Gastrocnemius medialis (tissue), 4 donors: ENCODE data around the gene PLK5. TPM values are rescaled to one million over a fixed set of nuclear protein-coding genes. Genes with fewer than 3 reads are reported as not detected.

Source experiments
- ATAC-seq, 2 donors: fragments of 150-250 bp; one replicate each; pipeline ENCODE4 v1.9.1; 2016
- DNase-seq, 2 donors: peaks; one replicate each; pipeline ENCODE4 v3.0.0-alpha.2; 2019
- H3K27ac ChIP-seq, 4 donors: fragments of 200-600 bp; sonication (generic); 1 replicate in 1 of 4; 2 replicates in 3 of 4; pipeline ENCODE4 v1.5.1; 2016 to 2018; ENCODE audit warnings: mild to moderate bottlenecking in 2 of 4, moderate library complexity in 1 of 4
- H3K27me3 ChIP-seq, 3 donors: fragments of 200-600 bp; sonication (generic) in 2 of 3; 1 replicate in 1 of 3; 2 replicates in 2 of 3; pipeline versions ENCODE4 v1.5.1 to v1.6.0; 2016 to 2019; ENCODE audit warnings: mild to moderate bottlenecking in 1 of 3, moderate library complexity in 1 of 3
- H3K36me3 ChIP-seq, 2 donors: fragments of 200-600 bp; sonication (generic) in 1 of 2; one replicate each; pipeline ENCODE4 v1.5.1; 2017 to 2018
- H3K4me1 ChIP-seq, 2 donors: fragments of 200-600 bp; sonication (generic) in 1 of 2; one replicate each; pipeline ENCODE4 v1.5.1; 2016 to 2017; ENCODE audit warnings: mild to moderate bottlenecking in 2 of 2
- H3K4me3 ChIP-seq, 4 donors: fragments of 200-600 bp; sonication (generic) in 3 of 4; 1 replicate in 1 of 4; 2 replicates in 3 of 4; pipeline ENCODE4 v1.5.1; 2016 to 2019; ENCODE audit warnings: mild to moderate bottlenecking in 2 of 4
- H3K9me3 ChIP-seq, 3 donors: fragments of 200-600 bp; sonication (generic) in 2 of 3; 1 replicate in 1 of 3; 2 replicates in 2 of 3; pipeline ENCODE4 v1.5.1; 2016 to 2019
- POLR2A ChIP-seq, 2 donors: fragments of 450-650 bp; IDR thresholded peaks; one replicate each; pipeline ENCODE4 v1.6.1; 2017; ENCODE audit warnings: antibody characterized with exemption in 2 of 2, mild to moderate bottlenecking in 2 of 2, moderate library complexity in 2 of 2
- in situ Hi-C, 4 donors: fragments of 200-750 bp; cut with MboI; loops; one replicate each; pipeline versions ENCODE4 v1.15.0 to v1.8.0; 2017; ENCODE audit warnings: low sequenced_read_pairs in 4 of 4
- intact Hi-C: fragments of 100-400 bp; cut with DNase I; formaldehyde crosslinking; loops from one replicate; pipeline ENCODE4 v1.15.1; 2023; ENCODE audit warnings: low total_unique reads
- total RNA-seq, 4 donors: library from RNA; depleted of rRNA; stranded (reverse); fragments of >200 nt; gene quantifications; one replicate each; pipeline versions ENCODE4 v1.1.0 to v1.2.3, GENCODE V29; 2016
- TF ChIP-seq, protein P1 (sequence below), 5 experiments: fragments of 450-650 bp in 3 of 5; fragments of 200-600 bp in 2 of 5; sonication (generic) in 2 of 5; IDR thresholded peaks in 4 of 5; conservative IDR thresholded peaks in 1 of 5; 1 replicate in 4 of 5; 2 replicates in 1 of 5; pipeline ENCODE4 v1.5.1; 2016 to 2019; ENCODE audit warnings: antibody characterized with exemption in 5 of 5, mild to moderate bottlenecking in 3 of 5, moderate library complexity in 3 of 5

The PLK5 gene
- total RNA-seq, 4 donors from 2014 or later: not detected

- intact Hi-C loops: no loop called here
- Histone ChIP-seq H3K4me3 (no peak overlapping the region), H3K9me3 (no peaks in the 10 kb centered on the region), H3K4me1 (no peaks in the 10 kb centered on the region), H3K27me3 (peaks cover 34 to 54% (median 45%) of the 10 kb centered on the region in 3 donors), H3K36me3 (no peaks in the 10 kb centered on the region), H3K27ac (no peak overlapping the region)
- in situ Hi-C loops: loop anchor here in 1 of 4 donors (25.0 kb wide), 1 partner anchor 237 kb away; the partner anchor contains the start of gene ONECUT3
- DNase-seq: no peak
- TF ChIP-seq, protein P1, sequence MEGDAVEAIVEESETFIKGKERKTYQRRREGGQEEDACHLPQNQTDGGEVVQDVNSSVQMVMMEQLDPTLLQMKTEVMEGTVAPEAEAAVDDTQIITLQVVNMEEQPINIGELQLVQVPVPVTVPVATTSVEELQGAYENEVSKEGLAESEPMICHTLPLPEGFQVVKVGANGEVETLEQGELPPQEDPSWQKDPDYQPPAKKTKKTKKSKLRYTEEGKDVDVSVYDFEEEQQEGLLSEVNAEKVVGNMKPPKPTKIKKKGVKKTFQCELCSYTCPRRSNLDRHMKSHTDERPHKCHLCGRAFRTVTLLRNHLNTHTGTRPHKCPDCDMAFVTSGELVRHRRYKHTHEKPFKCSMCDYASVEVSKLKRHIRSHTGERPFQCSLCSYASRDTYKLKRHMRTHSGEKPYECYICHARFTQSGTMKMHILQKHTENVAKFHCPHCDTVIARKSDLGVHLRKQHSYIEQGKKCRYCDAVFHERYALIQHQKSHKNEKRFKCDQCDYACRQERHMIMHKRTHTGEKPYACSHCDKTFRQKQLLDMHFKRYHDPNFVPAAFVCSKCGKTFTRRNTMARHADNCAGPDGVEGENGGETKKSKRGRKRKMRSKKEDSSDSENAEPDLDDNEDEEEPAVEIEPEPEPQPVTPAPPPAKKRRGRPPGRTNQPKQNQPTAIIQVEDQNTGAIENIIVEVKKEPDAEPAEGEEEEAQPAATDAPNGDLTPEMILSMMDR (IDR thresholded peaks at IDR 0.05 in 4 of 5, conservative IDR thresholded peaks at IDR 0.05 in 1 of 5): no peak
- TF ChIP-seq POLR2A (IDR thresholded peaks at IDR 0.05): no peak
- ATAC-seq: no peak
Observed at GRCh38 chr19:1525343-1525742, 1.5 kb downstream of the PLK5 start.

GRCh38 chr19:1526066-1526778 lies 2.3 kb downstream of the PLK5 start:
- Histone ChIP-seq H3K27ac (no peak overlapping the region), H3K4me1 (no peaks in the 10 kb centered on the region), H3K9me3 (no peaks in the 10 kb centered on the region), H3K27me3 (peaks cover 34 to 54% (median 45%) of the 10 kb centered on the region in 3 donors), H3K4me3 (no peak overlapping the region), H3K36me3 (no peaks in the 10 kb centered on the region)
- in situ Hi-C loops (loop anchor here in 1 of 4 donors (25.0 kb wide), 1 partner anchor 236 kb away; the partner anchor contains the start of gene ONECUT3), intact Hi-C loops (no loop called here)
- ATAC-seq (no peak), DNase-seq (no peak)
- TF ChIP-seq POLR2A (IDR thresholded peaks at IDR 0.05): no peak

DNA sequence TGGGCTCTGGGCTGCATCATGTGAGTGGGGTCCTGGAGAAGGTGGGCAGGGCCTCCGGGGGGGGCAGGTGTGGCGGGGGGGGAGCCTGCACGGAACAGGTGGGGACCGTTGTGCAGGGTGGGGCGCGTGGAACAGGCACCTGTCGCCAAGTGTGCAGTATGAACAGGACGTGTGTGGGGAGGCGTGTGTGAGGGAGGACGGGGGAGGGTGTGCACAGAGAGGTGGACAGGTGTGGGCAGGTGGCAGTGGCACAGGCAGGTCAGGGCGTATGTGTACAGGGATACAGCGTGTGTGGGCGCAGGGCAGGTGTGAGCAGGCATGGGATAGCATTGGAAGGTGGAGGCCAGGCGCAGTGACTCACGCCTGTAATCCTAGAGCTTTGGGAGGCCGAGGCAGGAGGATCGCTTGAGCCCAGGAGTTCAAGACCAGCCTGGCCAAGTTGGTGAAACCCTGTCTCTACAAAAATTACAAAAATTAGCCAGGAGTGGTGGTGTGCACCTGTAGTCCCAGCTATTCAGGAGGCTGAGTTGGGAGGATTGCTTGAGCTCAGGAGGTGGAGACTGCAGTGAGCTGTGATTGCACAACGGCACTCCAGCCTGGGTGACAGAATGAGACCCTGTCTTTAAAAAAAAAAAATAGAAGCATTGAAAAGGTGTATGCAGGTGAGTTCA lies 3.2 kb downstream of the PLK5 start:
- DNase-seq: no peak
- in situ Hi-C loops (loop anchor here in 1 of 4 donors (25.0 kb wide), 1 partner anchor 235 kb away; the partner anchor contains the start of gene ONECUT3), intact Hi-C loops (no loop called here)
- Histone ChIP-seq H3K4me1 (no peaks in the 10 kb centered on the region), H3K9me3 (no peaks in the 10 kb centered on the region), H3K27me3 (peaks cover 38 to 54% (median 49%) of the 10 kb centered on the region in 3 donors), H3K4me3 (no peak overlapping the region), H3K36me3 (no peaks in the 10 kb centered on the region), H3K27ac (no peak overlapping the region)
- TF ChIP-seq POLR2A (IDR thresholded peaks at IDR 0.05): no peak
- TF ChIP-seq, protein P1 (IDR thresholded peaks at IDR 0.05 in 4 of 5, conservative IDR thresholded peaks at IDR 0.05 in 1 of 5): no peak
- ATAC-seq: no peak

- Histone ChIP-seq H3K4me3 (no peak overlapping the region), H3K4me1 (no peaks in the 10 kb centered on the region), H3K9me3 (no peaks in the 10 kb centered on the region), H3K27me3 (peaks cover 38 to 54% (median 49%) of the 10 kb centered on the region in 3 donors), H3K27ac (no peak overlapping the region), H3K36me3 (no peaks in the 10 kb centered on the region)
- DNase-seq: no peak
- intact Hi-C loops: no loop called here
- no peak for ATAC-seq
- in situ Hi-C loops: loop anchor here in 1 of 4 donors (25.0 kb wide), 1 partner anchor 235 kb away; the partner anchor contains the start of gene ONECUT3
- TF ChIP-seq POLR2A (IDR thresholded peaks at IDR 0.05): no peak
- TF ChIP-seq, protein P1 (IDR thresholded peaks at IDR 0.05 in 4 of 5, conservative IDR thresholded peaks at IDR 0.05 in 1 of 5): no peak
Observed at GRCh38 chr19:1527650-1528309, 3.9 kb downstream of the PLK5 start.
